G401 (cell line): ENCODE data around the gene CNOT3. TPM values are rescaled to one million over a fixed set of nuclear protein-coding genes. Genes with fewer than 3 reads are reported as not detected.
A peak's percentile ranks its signal among the peaks of the same experiment; 100 is the strongest.
"Not testable (repeated sequence)": the region's sequence is repeated elsewhere in the genome, so short reads cannot be mapped to it uniquely, and the experiment has no call there.

ENCODE experiments used
- DNase-seq: peaks from one replicate; pipeline ENCODE4 v3.0.0-alpha.2; 2015; ENCODE audit warnings: low spot score
- in situ Hi-C: cut with HindIII; loops from 2 replicates; pipeline ENCODE4 v1.10.0; 2016; ENCODE audit warnings: low sequenced_read_pairs, mixed read lengths
- total RNA-seq: library from RNA; depleted of rRNA; stranded (reverse); fragments of >200 nt; shearing (Covaris generic); gene quantifications from 2 replicates; pipeline ENCODE4 v1.2.3, GENCODE V29; 2014

The CNOT3 gene
- total RNA-seq, 1 experiment from 2014 or later, result 11.6 TPM

DNA sequence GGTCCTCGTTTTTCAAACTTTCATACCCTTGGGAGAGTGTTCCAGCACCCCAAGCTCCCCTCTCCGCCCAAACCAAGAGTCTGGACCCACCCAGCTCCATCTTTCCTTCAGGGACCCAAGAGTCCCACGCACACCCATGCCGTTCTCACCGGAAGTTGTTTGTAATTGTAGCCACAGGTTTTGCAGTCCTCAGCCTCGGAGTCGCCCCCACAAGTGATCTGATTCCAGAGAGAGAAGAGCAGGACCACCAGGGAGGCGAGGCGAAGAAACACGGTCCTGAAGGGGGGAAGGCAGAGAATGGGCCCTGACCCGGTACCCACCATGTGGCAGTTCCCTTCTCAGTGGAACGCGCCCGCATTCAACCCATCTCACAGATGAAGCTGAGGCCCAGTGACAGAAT, 25.3 kb downstream of the CNOT3 start:
- in situ Hi-C loops, result no loop called here
- no peak for DNase-seq

DNA sequence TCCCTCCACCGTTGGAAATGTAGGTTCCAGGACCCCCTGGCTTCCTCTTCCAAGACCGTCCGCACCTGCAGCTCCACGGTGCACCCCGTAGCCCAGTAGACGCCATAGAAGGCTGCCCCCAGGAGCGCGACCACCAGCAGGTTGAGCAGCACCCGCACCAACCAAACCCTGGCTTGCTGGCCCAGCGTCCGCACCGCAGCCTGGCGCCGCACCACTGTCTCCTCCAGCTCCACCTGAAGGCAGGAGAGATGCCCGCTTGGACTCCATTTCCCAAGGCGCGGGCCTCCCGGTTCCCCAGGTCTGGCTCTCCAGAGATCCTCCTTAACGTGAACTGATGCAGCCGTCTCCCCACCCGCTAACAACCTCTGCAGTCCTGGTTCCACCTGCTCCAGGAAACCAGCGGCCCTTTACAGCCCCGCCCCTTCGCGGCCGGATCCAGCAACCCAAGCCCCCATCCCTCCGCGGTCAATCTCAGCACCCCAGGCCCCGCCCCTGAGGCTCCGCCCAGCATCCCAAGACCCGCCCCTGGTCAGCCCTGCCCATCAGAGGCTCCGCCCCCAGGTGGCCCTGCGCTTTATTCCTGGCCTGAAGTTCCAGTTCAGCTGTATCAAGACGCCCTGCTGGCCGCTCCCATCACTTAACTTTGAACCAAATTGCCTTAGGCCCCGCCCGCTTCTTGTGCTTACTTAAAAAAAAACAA, 27.0 kb downstream of the CNOT3 start:
- DNase-seq, result no peak
- in situ Hi-C loops, result no loop called here

DNA sequence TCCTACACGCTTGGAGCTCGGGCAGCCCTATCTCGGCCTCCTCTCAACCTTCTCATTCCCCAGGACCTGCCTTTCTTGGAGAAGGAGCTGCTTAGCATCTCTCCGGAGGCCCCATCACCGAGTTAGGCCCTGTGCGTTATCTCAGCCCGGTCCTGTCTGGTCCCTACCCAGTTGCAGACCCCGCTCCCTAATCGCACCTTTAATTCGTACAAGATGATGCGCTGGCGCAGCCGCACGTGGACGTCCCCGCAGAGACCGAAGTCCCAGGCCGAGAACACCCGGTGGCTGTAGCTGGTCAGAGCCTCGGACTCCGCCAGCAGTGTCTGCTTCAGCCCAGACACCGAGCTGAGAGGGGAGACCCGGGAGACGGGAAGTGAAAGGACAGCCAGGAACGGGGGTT, 27.7 kb downstream of the CNOT3 start:
- in situ Hi-C loops, result no loop called here
- no peak for DNase-seq

- in situ Hi-C loops, result no loop called here
- DNase-seq, result peak; percentile 82
Measured at GRCh38 chr19:54168174-54168917, 30.8 kb downstream of the CNOT3 start.

- DNase-seq, result no peak
- in situ Hi-C loops, result no loop called here
Measured at GRCh38 chr19:54169149-54169740, 31.7 kb downstream of the CNOT3 start.

- not testable (repeated sequence) for DNase-seq
Measured at GRCh38 chr19:54171736-54172431, 34.3 kb downstream of the CNOT3 start.

DNA sequence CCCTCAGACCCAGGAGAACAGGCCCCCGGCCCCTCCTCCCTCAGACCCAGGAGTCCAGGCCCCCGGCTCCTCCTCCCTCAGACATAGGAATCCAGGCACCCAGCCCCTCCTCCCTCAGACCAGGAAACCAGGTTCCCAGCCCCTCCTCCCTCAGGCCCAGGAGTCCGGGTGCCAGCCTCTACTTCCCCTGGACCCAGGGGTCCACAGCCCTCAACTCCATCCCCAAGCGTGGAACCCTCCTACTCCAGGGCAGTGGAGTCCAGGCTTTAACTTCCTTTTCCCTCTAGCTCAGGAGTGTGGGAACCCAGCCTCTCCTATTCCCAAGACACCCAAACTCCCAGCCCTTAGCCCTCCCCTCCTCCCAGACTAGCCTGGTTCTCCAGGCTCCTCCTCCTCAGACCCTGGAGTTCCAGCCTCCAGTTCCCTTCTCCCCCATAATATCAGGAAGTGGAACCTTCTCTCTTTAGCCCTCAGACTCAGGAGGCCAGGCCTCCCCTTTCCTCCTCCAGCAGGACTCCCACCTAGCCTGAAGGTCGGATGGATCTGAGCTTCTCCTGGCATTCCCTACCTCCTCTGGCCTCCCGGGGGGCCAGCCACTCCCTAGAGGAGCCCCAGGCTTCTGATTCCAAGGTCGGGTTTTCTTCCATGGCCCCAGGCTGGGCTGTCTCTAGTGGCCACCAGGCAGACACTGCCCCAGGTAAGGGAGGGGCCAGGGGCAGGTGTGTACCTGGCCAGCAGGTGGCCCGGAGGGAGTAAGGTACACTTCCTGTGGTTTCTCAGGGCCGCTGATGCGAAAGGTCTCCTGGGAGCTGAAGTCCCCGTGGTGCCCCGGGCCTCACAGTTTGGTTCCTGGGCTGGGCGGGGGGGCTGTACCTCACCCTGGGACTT, 35.2 kb downstream of the CNOT3 start, which contains the start of gene TMC4:
Gene TMC4 (minus strand): TSS at position 690 of the 888 bp plus-strand sequence. CDS start 43 bp downstream, at position 647.
- in situ Hi-C loops, result no loop called here

More at GRCh38 chr19:54171736-54172431, 34.3 kb downstream of the CNOT3 start:
- in situ Hi-C loops, result not testable (repeated sequence)

DNA sequence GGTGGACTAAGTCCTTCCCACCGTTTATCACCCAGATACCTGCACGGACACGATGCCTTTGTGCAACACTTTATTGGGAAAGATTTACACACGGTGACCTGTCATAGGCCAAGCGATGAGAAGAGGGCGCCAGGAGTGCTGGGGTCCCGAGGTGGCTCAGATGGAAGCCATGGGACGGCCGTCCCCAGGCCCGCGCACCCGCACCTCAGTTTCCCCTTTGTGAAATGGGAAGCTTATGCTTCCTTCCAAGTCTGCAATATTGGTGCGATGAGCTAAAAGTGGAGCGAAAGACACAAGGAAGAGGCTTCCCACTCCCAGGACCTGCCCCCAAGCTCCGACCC, 35.8 kb downstream of the CNOT3 start:
- no peak for DNase-seq
- in situ Hi-C loops, result no loop called here

More for the DNA sequence above, 35.2 kb downstream of the CNOT3 start, which contains the start of gene TMC4:
- no peak for DNase-seq

DNA sequence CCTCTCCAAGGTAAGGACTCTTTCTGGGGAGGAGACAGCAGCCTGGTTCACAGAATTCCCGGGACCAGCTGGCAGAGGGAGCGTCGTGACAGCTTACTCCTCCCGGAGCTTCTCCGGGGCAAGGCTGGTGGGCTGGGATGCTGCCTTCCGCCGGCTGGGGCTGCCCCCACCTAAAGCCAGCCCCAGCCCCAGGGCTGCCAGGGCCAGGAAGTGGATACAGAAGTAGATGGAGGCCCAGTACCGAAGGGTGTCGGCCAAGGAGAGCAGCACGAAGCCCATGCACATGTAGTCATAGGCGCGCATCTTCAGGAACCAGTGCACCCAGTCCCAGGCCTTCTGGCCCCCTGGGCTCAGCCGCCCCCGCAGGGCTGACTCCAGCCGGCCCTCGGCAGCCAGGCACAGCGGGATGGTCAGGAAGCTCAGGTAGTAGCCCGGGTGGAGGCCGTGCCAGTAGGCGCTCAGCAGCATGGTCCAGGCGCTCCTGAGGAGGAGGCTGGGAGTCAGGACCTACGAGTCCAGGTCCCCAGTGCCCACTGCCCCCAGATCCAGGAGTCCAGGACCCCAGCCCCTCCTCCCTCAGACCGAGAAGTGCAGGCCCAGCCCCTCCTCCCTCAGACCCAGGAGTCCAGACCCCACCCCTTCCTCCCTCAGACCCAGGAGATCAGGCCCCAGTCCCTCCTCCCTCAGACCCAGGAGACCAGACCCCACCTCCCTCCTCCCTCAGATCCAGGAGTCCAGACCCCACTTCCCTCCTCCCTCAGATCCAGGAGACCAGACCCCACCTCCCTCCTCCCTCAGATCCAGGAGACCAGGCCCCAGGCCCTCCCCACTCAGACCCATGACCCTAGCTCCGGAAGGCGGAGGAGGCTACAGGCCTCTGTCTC, 36.6 kb downstream of the CNOT3 start:
- in situ Hi-C loops, result no loop called here
- no peak for DNase-seq

- DNase-seq, result peak; percentile 64
- in situ Hi-C loops, result no loop called here
Measured at GRCh38 chr19:54178581-54179261, 41.2 kb downstream of the CNOT3 start.

- in situ Hi-C loops, result no loop called here
- no peak for DNase-seq
Measured at GRCh38 chr19:54179262-54179852, 41.8 kb downstream of the CNOT3 start.

DNA sequence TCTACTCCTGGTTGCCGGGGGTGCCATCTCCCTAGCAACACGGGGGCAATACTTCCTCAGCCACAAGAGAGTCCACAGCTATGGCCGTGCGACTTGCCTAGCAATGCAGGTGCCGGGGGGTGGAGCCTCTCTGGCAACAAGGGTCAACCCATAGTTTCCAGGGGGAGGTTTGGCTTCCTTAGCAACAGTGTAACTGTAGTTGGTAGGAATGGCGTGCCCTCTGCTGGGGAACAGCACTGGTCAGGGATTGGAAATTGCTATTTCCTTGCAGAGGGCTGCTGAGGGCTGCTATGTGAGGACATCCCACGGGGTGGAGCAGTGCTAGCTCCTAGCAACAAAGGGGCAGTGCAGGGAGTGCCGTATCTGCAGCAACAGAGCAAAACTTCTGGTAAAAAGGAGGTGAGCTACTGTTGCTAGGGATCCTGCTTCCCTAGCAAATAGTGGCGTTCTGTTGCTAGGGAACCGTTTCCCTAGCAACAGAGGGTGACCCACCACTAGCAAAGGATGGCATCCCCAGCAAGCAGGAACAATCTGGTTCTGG, 42.4 kb downstream of the CNOT3 start:
- peak; percentile 58 for DNase-seq
- in situ Hi-C loops, result no loop called here

DNA sequence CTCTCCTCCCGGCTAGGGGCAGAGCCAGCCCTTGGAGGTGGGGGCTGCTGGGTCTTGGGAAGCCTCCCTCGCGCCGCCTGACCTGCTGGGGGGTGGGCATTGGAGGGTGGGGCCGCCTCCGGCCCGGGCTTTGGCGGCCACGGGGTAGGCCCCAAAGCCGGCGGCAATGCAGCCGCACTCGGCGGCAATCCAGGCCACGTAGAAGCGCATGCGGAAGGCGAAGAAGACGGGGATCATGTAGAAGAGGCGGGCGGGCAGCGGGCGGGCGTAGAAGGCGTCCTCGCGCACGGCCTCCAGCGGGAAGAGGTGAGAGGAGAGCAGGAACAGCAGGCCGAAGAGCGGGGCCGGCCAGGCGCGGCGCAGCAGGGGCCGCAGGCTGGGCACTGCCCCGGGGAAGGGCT, 43.1 kb downstream of the CNOT3 start:
- DNase-seq, result no peak
- in situ Hi-C loops, result no loop called here

- DNase-seq, in situ Hi-C loops: not testable (repeated sequence)
Measured at GRCh38 chr19:54181894-54182293, 44.3 kb downstream of the CNOT3 start.

DNA sequence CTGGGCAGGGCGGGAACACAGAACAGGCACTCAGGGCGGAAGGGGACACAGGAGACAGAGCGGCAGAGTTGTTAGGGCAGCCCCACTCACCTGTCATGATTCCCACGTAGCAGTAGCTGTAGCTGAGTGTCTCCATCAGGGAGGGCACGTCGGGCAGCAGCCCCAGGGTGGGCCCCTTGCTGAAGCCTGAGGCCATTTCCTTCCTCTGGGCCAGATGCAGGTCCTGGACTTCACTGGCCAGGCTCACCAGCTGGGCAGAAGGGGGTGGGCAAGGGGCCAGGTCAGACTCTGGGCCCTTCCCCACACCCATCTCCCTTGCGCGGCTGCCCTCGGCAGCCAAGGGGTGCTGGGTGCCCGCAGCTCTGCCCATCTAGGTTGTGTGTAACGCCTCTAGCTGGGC, 45.9 kb downstream of the CNOT3 start:
- no peak for DNase-seq
- in situ Hi-C loops, result no loop called here

GRCh38 chr19:54186351-54186750, 48.8 kb downstream of the CNOT3 start:
- no peak for DNase-seq
- in situ Hi-C loops, result no loop called here

GRCh38 chr19:54186934-54187381, 49.4 kb downstream of the CNOT3 start:
- DNase-seq, result no peak
- in situ Hi-C loops, result no loop called here
